GM19395 (cell line): Measurements from ENCODE around the gene SLC16A5.
"Not testable (repeated sequence)": the region's sequence is repeated elsewhere in the genome, so short reads cannot be mapped to it uniquely, and the experiment has no call there.

Source experiments
- ATAC-seq: cut with Tn5 transposase; IDR thresholded peaks from one replicate; pipeline ENCODE4 v1.9.1; 2021; ENCODE audit warnings: mild to moderate bottlenecking, moderate library complexity; ENCODE audit not compliant: unreplicated experiment

SLC16A5 gene

DNA sequence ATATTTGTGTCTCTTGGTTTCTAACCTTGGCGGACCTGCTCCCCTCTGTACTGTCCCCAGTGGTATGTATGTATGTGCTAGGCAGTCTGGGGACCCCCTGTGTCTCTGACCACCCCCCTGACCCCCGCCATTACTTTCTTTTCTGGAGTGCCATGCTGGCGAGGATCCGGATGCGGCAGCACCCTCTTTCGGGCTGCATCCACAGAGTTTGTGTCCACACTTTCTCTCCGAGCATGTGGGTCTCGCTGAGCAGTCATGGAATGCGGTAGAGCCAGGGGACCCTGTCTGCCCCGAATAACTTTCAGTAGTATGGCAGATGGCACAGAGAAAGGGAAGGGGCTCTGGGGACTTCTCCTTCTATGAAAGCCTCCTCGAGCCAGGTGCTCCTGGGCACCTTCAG is 23.7 kb upstream of the SLC16A5 start:
- no peak for ATAC-seq

DNA sequence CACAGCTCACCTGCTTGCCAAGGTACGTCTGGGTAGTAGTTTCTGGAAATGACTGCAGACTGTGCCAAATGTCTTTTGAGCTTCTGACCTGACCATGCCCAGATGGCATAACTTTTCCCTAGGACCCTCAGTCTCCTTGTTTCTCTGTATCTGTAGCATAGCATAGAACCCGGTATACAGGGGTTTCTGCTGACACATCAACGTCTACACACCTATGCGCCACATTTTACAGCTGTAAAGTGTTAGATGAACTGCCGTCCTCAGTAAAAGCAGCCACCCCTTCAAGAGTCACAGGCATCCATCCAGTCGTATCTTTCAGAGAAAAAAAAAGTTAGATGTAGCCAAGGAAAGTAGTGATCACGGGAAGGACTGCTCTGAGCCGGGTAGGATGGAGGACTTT is 23.3 kb upstream of the SLC16A5 start:
- ATAC-seq = no peak

DNA sequence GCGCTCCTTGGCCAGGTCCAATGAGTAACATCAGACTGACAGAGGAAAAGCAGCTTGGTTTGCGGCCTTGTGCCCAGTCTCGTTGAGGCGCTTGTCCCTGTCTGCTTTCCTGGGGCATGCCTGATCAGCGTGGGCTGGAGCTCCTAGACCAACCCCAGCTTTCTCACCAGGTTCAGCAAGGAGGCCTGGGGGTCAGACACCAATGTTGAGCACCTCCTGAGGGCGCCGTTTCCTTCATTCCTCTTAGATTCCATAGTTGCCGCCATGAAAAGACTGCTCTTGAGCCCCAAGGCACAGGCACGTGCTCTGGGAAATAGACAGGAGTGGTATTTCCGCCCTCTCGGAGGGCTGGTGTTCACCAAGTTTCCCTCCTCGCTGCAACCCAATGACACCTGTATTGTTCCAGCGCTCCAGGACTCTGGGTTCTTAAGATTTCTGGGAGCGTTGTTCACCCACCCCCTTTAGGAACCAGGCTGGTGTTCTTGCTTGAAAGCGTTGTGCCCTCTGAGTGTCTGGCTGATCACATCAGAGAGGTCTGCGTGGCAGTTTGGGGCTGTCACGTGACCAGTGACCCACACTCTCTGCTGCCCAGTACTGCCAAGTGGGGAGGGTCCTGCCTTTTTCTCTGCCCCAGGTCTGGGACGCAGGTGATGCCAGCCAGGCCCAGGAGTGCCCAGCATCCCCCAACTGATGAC is 22.7 kb upstream of the SLC16A5 start:
- no peak for ATAC-seq

DNA sequence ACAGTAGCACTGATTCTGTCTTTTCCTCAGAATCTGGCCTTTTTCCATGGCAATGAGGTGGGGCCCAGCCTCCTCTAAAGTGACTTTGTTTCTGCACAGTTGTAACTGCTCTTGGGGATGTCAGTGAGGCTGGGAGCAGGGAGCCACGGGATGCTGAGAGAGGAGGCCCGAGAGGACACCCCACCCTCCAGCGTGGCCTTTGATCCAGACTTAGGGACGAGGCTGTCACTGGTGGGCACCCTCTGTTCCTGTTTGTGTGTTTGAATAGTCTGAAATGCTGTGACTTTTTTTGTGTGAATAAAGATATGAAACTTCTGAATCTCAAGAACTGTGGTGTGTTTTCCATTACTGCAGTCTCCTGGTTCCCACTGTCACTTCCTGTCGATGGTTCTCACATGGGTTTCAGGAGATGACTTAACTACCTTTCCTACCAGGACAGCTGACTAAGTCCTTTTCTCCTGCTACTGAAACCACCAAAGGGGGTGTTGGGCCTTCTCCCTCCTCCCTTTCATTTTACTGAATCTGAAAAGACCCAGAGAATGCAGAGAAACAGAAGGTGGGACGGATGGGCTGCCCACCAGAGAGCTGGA is 22.1 kb upstream of the SLC16A5 start:
- no peak for ATAC-seq

DNA sequence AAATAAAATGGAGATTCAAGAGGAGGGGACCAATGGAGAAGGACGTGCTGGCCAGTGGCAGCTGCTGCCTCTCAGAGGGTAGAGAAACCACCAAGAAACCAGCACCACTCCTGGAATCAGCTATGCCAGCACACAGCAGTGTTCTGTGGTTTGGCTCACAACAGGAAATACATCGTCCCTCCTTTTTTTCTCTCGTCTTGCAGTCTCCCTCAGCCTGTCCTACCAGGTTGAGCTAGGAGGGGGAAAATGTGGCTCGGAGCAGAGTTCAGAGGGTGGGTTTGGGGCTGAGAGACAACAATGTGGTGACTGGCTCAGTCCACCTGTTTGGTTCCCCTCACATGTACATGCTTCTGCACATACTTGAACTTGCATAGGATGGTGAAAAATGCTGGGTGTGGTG is 19.9 kb upstream of the SLC16A5 start:
- no peak for ATAC-seq

DNA sequence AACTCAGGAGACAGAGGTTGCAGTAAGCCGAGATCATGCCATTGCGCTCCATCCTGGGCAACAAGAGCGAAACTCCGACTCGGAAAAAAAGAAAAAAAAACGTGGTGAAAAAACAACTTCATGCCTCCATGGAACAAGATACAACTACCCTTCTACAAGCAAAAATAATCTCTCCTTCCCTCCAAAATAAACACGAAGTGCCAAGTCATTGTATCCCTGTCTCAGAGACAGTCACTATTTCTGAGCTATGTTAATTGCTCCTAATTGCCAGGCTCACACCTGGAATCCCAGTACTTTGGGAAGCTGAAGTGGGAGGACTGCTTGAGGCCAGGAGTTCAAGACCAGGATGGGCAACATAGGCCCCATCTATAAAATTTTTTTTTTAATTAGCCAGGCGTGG is 19.0 kb upstream of the SLC16A5 start:
- ATAC-seq = no peak

DNA sequence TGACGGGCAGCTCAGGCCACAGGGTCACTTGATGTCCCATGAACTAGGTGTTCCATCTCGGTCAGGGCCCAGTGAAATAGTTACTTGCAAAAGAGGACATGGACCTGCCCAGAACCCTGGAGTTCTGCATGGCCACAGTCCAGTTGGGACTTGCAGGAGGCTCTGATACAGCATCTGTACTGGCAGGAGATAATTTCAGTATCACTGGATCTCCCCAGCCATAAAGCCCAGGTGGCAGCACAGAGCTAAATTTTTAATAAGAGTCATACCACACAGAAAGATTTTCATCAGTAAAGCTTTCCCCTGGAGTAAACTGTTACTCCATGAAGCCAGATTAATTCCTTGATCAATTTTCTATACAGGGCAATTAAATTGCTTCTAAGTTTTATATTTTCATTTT is 18.0 kb upstream of the SLC16A5 start:
- no peak for ATAC-seq

DNA sequence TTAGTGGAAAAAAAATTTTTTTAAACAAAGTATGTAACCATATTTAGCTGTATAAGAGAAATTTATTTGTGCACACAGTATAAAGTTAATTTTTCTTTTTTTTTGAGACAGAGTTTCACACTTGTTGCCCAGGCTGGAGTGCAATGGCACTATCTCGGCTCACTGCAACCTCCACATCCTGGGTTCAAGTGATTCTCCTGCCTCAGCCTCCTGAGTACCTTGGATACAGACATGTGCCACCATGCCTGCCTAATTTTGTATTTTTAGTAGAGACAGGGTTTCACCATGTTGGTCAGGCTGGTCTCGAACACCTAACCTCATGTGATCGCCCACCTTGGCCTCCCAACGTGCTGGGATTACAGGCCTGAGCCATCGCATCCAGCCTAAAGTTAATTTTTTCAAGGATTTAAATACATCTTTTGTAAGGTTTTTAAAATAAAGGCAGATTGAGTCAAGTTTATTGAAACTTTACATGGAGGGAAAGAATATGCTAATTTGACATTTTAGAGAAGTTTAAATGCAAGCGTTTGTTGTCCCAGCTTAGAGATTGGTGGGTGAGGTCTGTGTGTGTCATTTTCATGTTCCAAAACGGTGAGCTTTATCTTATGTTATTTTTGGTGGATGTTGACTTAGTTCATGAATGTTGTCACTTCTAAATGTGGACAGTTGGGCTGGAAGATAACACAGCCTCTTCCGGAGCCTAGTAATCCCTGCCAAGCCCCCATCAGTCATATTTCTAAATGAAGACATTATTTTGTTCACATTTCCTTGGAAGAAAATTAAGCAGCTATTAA is 16.1 kb upstream of the SLC16A5 start:
- not testable (repeated sequence) for ATAC-seq

DNA sequence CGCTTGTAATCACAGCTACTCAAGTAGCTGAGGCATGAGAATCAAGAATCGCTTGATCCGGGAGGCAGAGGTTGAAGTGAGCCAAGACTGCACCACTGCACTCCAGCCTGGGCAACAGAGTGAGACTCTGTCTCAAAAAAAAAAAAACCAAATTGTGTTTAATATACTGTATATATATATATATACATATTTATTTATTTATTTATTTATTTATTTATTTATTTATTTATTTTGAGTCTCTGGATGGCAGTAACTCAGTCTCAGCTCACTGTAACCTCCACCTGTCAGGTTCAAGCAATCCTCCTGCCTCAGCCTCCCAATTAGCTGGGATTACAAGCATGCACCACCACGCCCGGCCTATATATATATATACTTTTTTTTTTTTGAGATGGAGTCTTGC is 14.8 kb upstream of the SLC16A5 start:
- not testable (repeated sequence) for ATAC-seq

DNA sequence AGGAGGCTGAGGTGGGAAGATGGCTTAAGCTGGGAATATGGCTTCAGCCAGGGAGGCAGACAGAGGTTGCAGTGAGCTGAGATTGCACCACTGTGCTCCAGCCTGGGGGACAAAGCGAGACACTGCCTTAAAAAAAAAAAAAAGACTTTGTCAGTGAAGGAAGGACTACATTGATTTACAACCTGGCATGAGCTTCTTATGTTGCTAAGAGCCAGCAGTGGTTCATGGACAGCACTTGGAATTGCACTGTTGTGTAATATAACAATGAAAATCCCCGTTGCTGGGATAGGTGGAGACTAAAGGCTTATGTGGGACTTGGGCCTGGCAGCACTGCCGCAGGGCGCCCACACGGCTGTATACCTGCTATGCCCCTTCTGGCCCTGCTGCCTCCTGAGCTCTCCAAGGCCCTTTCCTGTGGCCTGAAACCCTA is 14.1 kb upstream of the SLC16A5 start:
- ATAC-seq = no peak

DNA sequence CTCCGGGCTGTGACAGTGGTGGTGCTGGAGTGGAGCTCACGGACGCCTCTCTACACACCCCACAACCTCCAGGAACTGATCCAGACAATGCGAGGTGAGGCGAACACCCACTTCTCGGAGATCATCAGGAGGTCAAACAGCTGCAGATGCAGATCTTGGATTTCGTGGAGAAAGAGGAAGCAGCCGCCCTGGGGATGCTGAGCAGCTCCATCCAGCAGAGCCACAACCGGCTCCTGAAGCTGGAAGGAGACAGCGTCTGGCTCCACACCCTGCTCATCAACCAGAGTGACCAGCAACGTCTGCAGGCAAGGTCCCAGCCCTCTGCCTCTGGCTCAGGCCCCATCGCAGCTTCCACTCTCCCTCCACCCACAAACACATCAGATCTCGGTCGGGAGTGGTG is 13.2 kb upstream of the SLC16A5 start:
- no peak for ATAC-seq

DNA sequence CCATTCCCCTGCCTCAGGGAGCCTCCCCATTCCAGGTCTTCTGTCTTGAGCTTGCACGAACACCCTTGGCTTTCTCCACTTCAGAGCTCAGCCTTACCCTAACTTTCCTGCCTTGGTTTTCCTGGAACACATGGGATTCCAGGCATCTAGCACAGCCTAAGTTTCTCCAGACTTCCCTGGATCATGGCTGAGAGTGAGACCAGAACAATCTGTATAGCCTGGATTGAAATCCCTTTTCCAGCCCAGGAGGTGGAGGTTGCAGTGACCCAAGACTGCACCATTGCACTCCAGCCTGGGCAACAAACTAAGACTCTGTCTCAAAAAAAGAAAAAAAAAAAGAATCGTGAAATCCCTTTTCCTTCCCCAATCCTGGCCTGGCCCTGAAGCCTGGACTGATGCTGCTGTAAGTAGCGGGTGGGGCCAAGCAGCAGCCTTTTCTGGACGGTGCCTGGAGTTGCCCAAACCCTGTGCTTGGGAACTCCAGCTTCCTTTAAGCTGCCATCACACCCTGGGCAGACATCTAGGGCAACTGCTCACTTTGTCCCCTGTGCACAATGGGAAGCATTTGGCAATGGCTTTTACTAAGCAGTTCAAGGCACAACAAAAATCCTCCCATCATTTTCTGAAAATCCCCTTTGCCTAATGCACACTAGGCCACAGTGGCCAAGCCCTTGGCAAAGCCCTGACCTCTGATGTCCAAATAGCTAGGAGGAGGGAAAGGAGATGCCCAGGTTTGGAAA is 12.0 kb upstream of the SLC16A5 start:
- ATAC-seq = no peak

DNA sequence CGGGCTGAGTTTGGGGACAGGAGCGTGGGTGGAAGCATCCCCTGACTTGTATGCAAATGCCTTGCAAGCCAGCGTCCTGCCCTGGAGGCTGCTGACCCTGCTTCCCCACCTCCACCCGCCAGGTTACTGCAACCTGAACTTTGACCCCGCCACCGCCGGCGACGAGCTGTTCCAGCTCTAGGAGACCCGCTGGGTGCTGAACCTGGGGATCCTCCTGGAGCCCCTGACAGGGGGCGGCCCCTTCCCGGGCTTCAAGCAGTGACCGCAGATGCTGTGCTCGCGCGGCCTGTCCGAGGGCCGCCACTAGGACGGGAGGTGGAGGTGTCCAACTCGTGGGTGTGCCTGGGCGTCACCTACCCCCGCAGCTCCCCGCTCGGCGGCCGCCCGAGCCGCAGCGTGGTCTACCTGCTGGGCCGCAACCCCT is 10.7 kb upstream of the SLC16A5 start:
- no peak for ATAC-seq

DNA sequence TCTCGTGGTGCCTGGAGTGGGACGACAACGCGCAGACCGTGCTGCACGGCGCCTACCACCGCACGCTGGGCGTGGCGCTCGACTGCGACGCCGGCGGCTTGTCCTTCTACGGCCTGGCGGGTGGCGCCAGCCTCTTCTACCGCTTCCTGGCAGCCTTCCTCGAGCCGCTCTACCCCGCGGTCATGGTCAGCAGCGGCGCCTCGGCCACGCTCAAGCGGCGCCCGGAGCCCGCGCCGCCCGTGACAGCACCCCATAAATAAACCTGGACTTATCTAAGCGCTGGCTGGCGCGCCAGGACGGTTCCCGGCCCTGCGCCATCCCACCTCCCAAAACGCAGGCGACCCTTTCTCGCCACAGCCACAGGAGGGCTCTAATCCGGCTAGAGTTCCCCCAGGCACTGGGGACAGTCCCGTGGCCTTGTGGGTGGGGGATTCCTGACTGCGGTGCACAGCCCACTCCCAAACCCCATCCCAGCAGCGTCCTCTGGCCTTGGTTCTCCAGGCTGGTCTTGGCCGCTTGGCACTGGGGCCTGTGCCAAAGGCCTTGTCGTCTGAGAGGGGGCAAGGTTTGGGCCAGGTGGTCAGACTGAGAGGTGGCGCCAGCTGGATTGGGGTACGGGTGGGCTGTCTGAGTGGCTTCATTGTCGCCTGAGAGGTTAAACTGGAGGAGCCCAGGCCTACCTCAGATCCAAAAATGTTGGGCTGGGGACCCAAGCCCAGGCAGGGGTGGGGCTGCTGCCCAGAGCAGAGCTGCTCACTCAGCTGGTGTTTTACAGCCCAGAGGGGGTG is 10.1 kb upstream of the SLC16A5 start:
- peak; percentile 49 for ATAC-seq

DNA sequence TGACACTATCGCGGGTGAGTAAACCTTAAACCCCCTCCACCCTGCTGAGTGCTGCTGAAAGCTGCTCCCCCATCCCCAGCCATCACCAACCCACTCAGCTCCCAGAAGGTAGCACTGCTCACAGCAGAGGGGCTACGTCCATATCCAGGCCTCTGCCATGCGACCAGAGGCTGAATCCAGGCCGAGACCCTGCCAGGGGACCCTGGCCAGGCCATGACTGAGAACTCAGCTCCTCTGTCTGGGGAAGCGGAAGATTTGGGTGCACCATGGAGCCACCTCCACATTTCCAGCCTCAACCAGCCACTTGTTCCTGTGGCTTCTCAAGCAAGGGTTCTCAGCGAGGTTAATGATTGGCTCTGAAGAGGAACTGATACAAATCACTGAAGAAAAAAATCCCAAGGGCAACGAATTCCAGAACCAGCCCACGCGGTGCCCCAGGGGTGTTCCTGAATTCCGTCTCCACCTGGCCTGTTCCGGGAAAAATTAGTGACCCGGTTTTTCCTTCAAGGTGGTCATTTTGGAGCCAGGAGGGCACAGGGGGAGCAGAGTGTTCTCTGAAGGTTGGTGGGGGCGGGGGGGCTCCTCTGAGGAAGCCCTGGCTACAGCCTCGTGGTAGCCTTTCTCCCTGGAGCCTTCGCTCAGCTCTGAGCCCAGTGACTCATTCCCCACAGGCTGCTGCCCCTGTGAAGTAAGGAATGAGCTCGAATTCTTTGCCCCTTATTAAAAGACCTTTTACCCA is 9.3 kb upstream of the SLC16A5 start:
- ATAC-seq = peak; percentile 52

DNA sequence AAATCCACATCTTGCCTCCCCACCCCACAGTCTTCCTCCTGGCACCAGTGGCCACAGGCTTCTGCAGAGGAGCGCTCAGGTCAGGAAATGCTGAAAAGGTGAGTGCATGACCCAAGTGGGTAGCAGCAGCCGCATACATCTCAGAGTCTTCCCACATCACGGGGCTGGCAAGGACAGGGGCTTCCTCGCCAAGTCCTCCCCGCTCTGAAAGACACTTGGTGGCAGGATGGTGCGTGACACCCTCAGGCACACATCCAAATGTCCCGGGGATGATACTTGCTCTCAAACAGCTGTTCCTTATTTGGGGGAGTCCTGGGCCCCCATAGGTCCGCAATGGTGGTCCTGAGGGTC is 8.8 kb upstream of the SLC16A5 start:
- no peak for ATAC-seq

DNA sequence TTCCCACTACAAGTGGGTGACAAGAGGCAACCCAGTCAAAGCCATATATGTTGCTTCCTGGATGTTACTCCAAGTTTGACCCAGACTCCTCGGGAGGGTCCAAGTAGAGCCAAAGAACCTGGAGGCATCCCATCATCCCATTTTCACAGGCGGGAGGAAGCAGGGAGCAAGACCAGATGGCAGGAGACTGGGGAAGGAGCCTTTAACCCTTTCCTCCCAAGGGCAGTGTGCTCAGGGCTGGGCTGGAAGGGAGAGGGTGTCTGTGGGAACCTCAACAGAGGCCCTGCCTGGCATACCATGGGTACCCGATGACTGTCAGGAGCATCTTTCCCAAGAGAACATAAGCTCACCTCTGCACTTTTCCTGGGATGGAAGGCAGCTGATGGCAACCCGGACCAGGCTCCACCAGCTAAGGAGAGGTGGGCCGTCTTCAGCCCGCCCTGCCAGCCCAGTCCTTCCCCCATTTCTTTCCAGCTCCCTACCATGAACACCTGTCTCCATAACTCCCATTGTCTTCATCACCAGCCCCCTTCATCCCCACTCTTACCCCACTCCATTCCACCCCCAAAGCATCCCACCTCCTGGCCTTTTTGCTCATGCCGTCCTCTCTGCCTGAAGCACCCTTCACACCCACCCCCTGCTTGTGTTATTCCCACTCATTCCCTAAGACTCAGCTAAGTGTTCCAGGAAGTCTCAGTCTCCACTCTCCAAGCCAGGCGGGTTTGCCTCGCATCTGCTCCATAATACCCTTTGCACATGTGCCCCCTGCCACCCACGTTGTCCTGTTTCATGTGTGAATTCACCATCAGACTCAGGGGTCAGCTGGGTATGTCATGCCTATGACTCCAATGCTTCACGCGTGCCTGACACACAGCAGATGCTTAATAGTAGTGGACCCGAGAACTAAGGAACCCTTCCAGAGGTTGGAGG is 5.9 kb upstream of the SLC16A5 start:
- ATAC-seq = no peak

DNA sequence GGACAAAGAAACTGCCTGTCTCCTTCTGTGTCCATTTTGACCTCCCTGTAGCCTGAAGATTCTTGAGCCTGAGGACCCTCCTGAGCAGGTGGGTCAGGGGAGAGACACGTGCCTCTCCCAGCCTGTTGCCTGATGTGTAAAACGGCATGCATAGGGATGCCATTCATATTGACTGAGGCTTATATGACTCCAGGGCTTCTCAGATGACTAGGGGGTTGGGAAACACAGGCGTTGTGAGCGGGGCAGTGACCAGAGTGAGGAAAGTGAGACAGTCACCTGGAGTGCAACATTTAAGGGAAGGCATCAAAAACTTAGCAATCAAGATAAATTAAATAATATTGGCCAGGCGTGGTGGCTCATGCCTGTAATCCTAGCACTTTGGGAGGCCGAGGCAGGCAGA is 5.1 kb upstream of the SLC16A5 start:
- no peak for ATAC-seq
